Measurements from ENCODE around the gene SFTPB. TPM values are rescaled to one million over a fixed set of nuclear protein-coding genes. Genes with fewer than 3 reads are reported as not detected.
"Not testable (repeated sequence)": the region's sequence is repeated elsewhere in the genome, so short reads cannot be mapped to it uniquely, and the experiment has no call there.

SFTPB gene
- total RNA-seq, 1 experiment from 2014 or later = 0.26 TPM

DNA sequence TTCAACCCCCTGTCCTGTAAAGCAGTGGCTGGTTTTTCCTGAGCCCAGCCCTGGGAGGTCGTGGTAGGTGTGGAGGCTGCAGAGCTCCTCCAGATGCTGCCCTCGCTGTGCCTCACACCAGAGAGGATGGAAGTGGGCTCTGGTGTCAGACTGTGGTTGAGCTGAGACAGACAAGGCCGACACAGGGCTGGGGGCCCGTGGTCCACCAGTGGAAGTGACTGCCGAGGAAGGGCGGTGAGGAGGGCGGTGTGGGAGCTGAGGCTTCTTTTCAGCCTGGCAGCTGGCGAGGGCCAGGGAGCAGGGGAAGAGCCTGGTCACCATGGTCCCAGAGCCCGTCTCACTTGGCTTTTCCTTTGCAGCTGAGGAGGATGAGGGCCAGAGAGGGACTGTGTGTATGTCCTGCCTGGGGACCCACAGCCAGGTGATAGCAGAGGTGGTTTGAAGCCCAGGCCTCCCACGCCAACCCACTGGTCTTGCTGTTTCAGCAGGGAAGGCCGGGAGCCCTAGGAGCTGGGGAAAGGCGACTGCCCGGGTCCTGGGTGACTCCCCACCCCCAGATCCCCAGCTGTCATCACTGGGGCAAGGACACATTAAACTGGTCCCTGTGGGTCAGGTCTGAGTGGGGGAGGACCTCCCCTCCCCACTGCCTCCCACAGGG lies 8.5 kb downstream of the SFTPB start:
- intact Hi-C loops (cut with micrococcal nuclease) = no loop called here
- Mint-ChIP-seq H3K27ac (ENCODE audit: low read depth, unreplicated experiment) (no peak overlapping the region), H3K4me3 (ENCODE audit: unreplicated experiment) (no peak overlapping the region), H3K4me1 (ENCODE audit: insufficient read depth, unreplicated experiment) (peaks cover 4% of the 10 kb centered on the region), H3K9me3 (ENCODE audit: unreplicated experiment) (no peaks in the 10 kb centered on the region), H3K27me3 (ENCODE audit: insufficient read depth, unreplicated experiment) (no peaks in the 10 kb centered on the region), H3K36me3 (ENCODE audit: insufficient read depth, unreplicated experiment) (peaks cover 21% of the 10 kb centered on the region)
- ChIA-PET POLR2A (no interaction called here), CTCF (interaction anchor here (0.7 to 5.4 kb wide), 6 partner anchors 11 to 173 kb away, joined by 3 to 35 read pairs (median 10); no protein-coding TSS in a partner anchor)
- TF ChIP-seq, protein P1, sequence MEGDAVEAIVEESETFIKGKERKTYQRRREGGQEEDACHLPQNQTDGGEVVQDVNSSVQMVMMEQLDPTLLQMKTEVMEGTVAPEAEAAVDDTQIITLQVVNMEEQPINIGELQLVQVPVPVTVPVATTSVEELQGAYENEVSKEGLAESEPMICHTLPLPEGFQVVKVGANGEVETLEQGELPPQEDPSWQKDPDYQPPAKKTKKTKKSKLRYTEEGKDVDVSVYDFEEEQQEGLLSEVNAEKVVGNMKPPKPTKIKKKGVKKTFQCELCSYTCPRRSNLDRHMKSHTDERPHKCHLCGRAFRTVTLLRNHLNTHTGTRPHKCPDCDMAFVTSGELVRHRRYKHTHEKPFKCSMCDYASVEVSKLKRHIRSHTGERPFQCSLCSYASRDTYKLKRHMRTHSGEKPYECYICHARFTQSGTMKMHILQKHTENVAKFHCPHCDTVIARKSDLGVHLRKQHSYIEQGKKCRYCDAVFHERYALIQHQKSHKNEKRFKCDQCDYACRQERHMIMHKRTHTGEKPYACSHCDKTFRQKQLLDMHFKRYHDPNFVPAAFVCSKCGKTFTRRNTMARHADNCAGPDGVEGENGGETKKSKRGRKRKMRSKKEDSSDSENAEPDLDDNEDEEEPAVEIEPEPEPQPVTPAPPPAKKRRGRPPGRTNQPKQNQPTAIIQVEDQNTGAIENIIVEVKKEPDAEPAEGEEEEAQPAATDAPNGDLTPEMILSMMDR (IDR thresholded peaks at IDR 0.05; ENCODE audit: unreplicated experiment) = no peak
- BruUV-seq (replicated peaks) = no TSS peak
- DNase-seq (ENCODE audit: unreplicated experiment) = no peak

DNA sequence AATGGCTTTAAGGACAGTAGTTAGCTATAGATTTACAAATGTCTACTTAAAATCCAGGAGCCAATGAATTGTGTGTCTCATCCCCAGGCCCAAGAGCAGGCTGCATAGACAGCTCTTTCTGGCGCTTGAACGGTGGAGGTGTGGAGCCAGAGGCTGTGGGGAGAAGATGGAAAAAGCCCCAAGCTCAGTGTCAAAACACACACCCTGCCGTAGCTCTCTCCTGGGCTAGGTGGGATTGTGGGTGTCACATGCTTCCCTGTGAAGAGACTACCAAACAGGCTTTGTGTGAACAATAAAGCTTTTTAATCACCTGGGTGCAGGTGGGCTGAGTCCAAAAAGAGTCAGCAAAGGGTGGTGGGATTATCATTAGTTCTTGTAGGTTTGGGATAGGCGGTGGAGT lies 10.6 kb downstream of the SFTPB start:
- H3K27ac Mint-ChIP-seq (ENCODE audit: low read depth, unreplicated experiment); H3K4me1 Mint-ChIP-seq (ENCODE audit: insufficient read depth, unreplicated experiment); POLR2A ChIA-PET; H3K9me3 Mint-ChIP-seq (ENCODE audit: unreplicated experiment); BruUV-seq (replicated peaks); H3K4me3 Mint-ChIP-seq (ENCODE audit: unreplicated experiment); H3K27me3 Mint-ChIP-seq (ENCODE audit: insufficient read depth, unreplicated experiment); DNase-seq (ENCODE audit: unreplicated experiment); intact Hi-C loops (cut with micrococcal nuclease): not testable (repeated sequence)
- CTCF ChIA-PET = interaction anchor here (0.7 to 5.4 kb wide), 4 partner anchors 20 to 156 kb away, joined by 3 to 35 read pairs (median 6); no protein-coding TSS in a partner anchor
- H3K36me3 Mint-ChIP-seq (ENCODE audit: insufficient read depth, unreplicated experiment) = peaks cover 41% of the 10 kb centered on the region

DNA sequence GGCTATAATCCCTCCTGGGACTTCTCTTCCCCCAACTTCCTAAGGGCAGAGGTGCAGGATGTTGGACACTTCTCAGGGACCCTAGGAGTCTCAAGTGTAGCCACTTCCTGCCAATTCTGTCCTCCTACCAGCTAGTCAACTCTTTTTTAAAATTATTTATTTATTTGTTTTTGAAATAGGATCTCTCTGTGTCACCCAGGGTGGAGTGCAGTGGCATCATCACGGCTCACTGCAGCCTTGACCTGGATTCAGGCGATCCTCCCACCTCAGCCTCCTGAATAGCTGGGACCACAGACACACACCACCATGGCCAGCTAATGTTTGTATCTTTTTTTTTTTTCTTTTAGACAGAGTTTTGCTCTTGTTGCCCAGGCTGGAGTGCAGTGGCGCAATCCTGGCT lies 11.5 kb downstream of the SFTPB start:
- no peak for DNase-seq (ENCODE audit: unreplicated experiment)
- ChIA-PET POLR2A (interaction anchor here (0.6 kb wide), 1 partner anchor 426 kb away, joined by 3 read pairs; no protein-coding TSS in a partner anchor), CTCF (interaction anchor here (0.6 to 5.4 kb wide), 3 partner anchors 19 to 49 kb away, joined by 3 to 35 read pairs (median 3); no protein-coding TSS in a partner anchor)
- H3K27me3 Mint-ChIP-seq (ENCODE audit: insufficient read depth, unreplicated experiment) = no peaks in the 10 kb centered on the region
- intact Hi-C loops (cut with micrococcal nuclease) = no loop called here
- no peaks in the 10 kb centered on the region for H3K4me1 Mint-ChIP-seq (ENCODE audit: insufficient read depth, unreplicated experiment)
- peaks cover 51% of the 10 kb centered on the region for H3K36me3 Mint-ChIP-seq (ENCODE audit: insufficient read depth, unreplicated experiment)
- H3K27ac Mint-ChIP-seq (ENCODE audit: low read depth, unreplicated experiment) = no peak overlapping the region
- no peaks in the 10 kb centered on the region for H3K9me3 Mint-ChIP-seq (ENCODE audit: unreplicated experiment)
- no TSS peak for BruUV-seq (replicated peaks)
- TF ChIP-seq, protein P1 (IDR thresholded peaks at IDR 0.05; ENCODE audit: unreplicated experiment) = no peak
- no peak overlapping the region for H3K4me3 Mint-ChIP-seq (ENCODE audit: unreplicated experiment)

DNA sequence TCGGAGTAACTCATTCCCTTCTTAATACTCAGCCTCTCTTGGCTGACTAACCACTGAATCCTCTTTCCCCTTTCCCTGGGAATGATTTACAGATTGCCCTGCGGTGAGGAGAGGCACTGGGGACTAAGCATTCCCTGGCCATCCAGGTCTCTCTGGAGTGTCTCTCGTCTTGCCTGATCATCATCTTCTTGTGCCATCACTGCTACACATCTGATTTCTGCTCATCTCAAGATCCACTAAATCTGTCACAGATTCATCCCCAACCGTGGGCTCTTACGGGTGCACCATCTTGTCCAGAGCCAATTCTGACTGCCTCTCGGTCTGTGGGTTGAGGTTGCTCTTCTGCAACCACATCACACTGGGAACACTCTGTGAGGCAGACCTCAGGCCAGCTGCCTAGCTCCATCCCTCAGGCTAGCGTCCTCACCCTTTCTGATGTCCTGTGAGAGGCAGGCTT lies 12.0 kb downstream of the SFTPB start:
- POLR2A ChIA-PET = no interaction called here
- H3K4me3 Mint-ChIP-seq (ENCODE audit: unreplicated experiment) = no peak overlapping the region
- no peaks in the 10 kb centered on the region for H3K4me1 Mint-ChIP-seq (ENCODE audit: insufficient read depth, unreplicated experiment)
- TF ChIP-seq, protein P1 (IDR thresholded peaks at IDR 0.05; ENCODE audit: unreplicated experiment) = no peak
- CTCF ChIA-PET = interaction anchor here (0.7 to 5.4 kb wide), 2 partner anchors 19 to 50 kb away, joined by 3 to 35 read pairs; no protein-coding TSS in a partner anchor
- H3K36me3 Mint-ChIP-seq (ENCODE audit: insufficient read depth, unreplicated experiment) = peaks cover 56% of the 10 kb centered on the region
- no TSS peak for BruUV-seq (replicated peaks)
- intact Hi-C loops (cut with micrococcal nuclease) = no loop called here
- H3K9me3 Mint-ChIP-seq (ENCODE audit: unreplicated experiment) = no peaks in the 10 kb centered on the region
- DNase-seq (ENCODE audit: unreplicated experiment) = no peak
- no peaks in the 10 kb centered on the region for H3K27me3 Mint-ChIP-seq (ENCODE audit: insufficient read depth, unreplicated experiment)
- no peak overlapping the region for H3K27ac Mint-ChIP-seq (ENCODE audit: low read depth, unreplicated experiment)
